Middle frontal gyrus (tissue), 1 donor: ENCODE results near the gene TNFAIP8.

Source experiments
- DNase-seq: peaks from one replicate; pipeline ENCODE4 v3.0.0-alpha.2; 2015; ENCODE audit warnings: low spot score; ENCODE audit errors: extremely low spot score

TNFAIP8 gene

GRCh38 chr5:119328753-119329602 lies 26.8 kb upstream of the TNFAIP8 start:
- DNase-seq = no peak

- no peak for DNase-seq
Observed at GRCh38 chr5:119329666-119330065, 26.2 kb upstream of the TNFAIP8 start.

GRCh38 chr5:119330367-119331183 lies 25.2 kb upstream of the TNFAIP8 start:
- DNase-seq = no peak

- DNase-seq = no peak
Observed at GRCh38 chr5:119331566-119332095, 24.2 kb upstream of the TNFAIP8 start.

- DNase-seq = no peak
Observed at GRCh38 chr5:119332208-119332607, 23.6 kb upstream of the TNFAIP8 start.

- DNase-seq = no peak
Observed at GRCh38 chr5:119332978-119333401, 22.8 kb upstream of the TNFAIP8 start.

GRCh38 chr5:119333421-119333851 lies 22.4 kb upstream of the TNFAIP8 start:
- DNase-seq = no peak

GRCh38 chr5:119335261-119335677 lies 20.6 kb upstream of the TNFAIP8 start:
- DNase-seq = no peak

GRCh38 chr5:119336262-119336661 lies 19.6 kb upstream of the TNFAIP8 start:
- DNase-seq = no peak

GRCh38 chr5:119336845-119337580 lies 18.8 kb upstream of the TNFAIP8 start:
- no peak for DNase-seq

GRCh38 chr5:119338326-119338946 lies 17.4 kb upstream of the TNFAIP8 start:
- DNase-seq = no peak

GRCh38 chr5:119339344-119339743 lies 16.5 kb upstream of the TNFAIP8 start:
- no peak for DNase-seq

GRCh38 chr5:119339965-119340364 lies 15.9 kb upstream of the TNFAIP8 start:
- DNase-seq = no peak

- DNase-seq = no peak
Observed at GRCh38 chr5:119340597-119341218, 15.1 kb upstream of the TNFAIP8 start.

- no peak for DNase-seq
Observed at GRCh38 chr5:119341452-119342349, 14.1 kb upstream of the TNFAIP8 start.

GRCh38 chr5:119342406-119342805 lies 13.4 kb upstream of the TNFAIP8 start:
- no peak for DNase-seq

- DNase-seq = no peak
Observed at GRCh38 chr5:119343052-119343451, 12.8 kb upstream of the TNFAIP8 start.

- DNase-seq = no peak
Observed at GRCh38 chr5:119343766-119344165, 12.1 kb upstream of the TNFAIP8 start.

- no peak for DNase-seq
Observed at GRCh38 chr5:119344231-119344630, 11.6 kb upstream of the TNFAIP8 start.
